H1 (cell line): ENCODE data around the gene ZMAT5. TPM values are rescaled to one million over a fixed set of nuclear protein-coding genes. Genes with fewer than 3 reads are reported as not detected.

Experiments
- CTCF ChIA-PET: fragments of 300-600 bp; sonication (Branson Sonifier 250); formaldehyde crosslinking; loops from one replicate; lab custom pipeline; 2021; ENCODE audit not compliant: partially characterized antibody; lab: Charles Lee
- POLR2A ChIA-PET: fragments of 300-600 bp; sonication (Branson Sonifier 250); formaldehyde crosslinking; loops from one replicate; lab custom pipeline; 2021; ENCODE audit warnings: inconsistent platforms; ENCODE audit not compliant: partially characterized antibody; lab: Charles Lee
- DNase-seq, 2 experiments: peaks; one replicate each; pipeline versions ENCODE4 v3.0.0 to v3.0.0-alpha.2; 2010 to 2022; ENCODE audit warnings: low spot score in 2 of 2, low read depth in 1 of 2, mixed read lengths in 1 of 2
- FAIRE-seq: peaks from 2 replicates; lab custom pipeline; 2011; peaks lifted over from hg19 to GRCh38; lab: Jason Lieb, UNC
- H2AFZ ChIP-seq: 2 replicates; pipeline ENCODE4 v1.8.1; 2012; ENCODE audit warnings: low read length, inconsistent platforms
- H2AK5ac ChIP-seq: 2 replicates; pipeline ENCODE4 v1.6.1; 2013; ENCODE audit warnings: low read depth, low read length
- H2BK120ac ChIP-seq: replicated peaks from 2 replicates; pipeline ENCODE3; 2013; ENCODE audit warnings: low read depth, low read length, inconsistent platforms
- H2BK12ac ChIP-seq: 2 replicates; pipeline ENCODE4 v1.6.1; 2013; ENCODE audit warnings: low read depth, low read length
- H2BK15ac ChIP-seq: 2 replicates; pipeline ENCODE4 v1.6.1; 2013; ENCODE audit warnings: low read length
- H2BK20ac ChIP-seq: 2 replicates; pipeline ENCODE4 v1.6.1; 2013; ENCODE audit warnings: low read length
- H2BK5ac ChIP-seq: 2 replicates; pipeline ENCODE4 v1.6.1; 2013; ENCODE audit warnings: low read depth, low read length
- H3K14ac ChIP-seq: 2 replicates; pipeline ENCODE4 v1.6.1; 2013; ENCODE audit warnings: inconsistent platforms; ENCODE audit not compliant: insufficient read length
- H3K18ac ChIP-seq: 2 replicates; pipeline ENCODE4 v1.6.1; 2013; ENCODE audit warnings: low read length; ENCODE audit errors: extremely low read depth
- H3K23ac ChIP-seq: 2 replicates; pipeline ENCODE4 v1.6.1; 2013; ENCODE audit warnings: inconsistent platforms; ENCODE audit not compliant: insufficient read length
- H3K23me2 ChIP-seq: 2 replicates; pipeline ENCODE4 v1.6.1; 2013; ENCODE audit warnings: low read depth, low read length
- H3K27ac ChIP-seq: 2 replicates; pipeline ENCODE4 v1.6.1; 2011; ENCODE audit warnings: low read depth, low read length, inconsistent platforms
- H3K27me3 ChIP-seq, 4 experiments: replicated peaks in 1 of 4; 1 replicate in 1 of 4; 2 replicates in 3 of 4; pipeline versions ENCODE4 v1.6.1 to v1.8.1; 2011 to 2013; ENCODE audit warnings: low read length in 3 of 4, mild to moderate bottlenecking in 3 of 4, inconsistent platforms in 2 of 4, mixed read lengths in 2 of 4, moderate library complexity in 1 of 4; ENCODE audit not compliant: control insufficient read depth in 3 of 4, insufficient read depth in 3 of 4; ENCODE audit errors: extremely low read depth in 1 of 4
- H3K36me3 ChIP-seq, 4 experiments: 2 replicates each; pipeline versions ENCODE4 v1.6.1 to v1.8.1; 2011 to 2013; ENCODE audit warnings: mild to moderate bottlenecking in 4 of 4, low read length in 3 of 4, moderate library complexity in 2 of 4, control low read depth in 1 of 4, inconsistent platforms in 1 of 4; ENCODE audit not compliant: insufficient read depth in 4 of 4, control insufficient read depth in 2 of 4
- H3K4ac ChIP-seq: replicated peaks from 2 replicates; pipeline ENCODE3; 2013; ENCODE audit warnings: low read length, low read depth, mixed read lengths, inconsistent platforms; ENCODE audit not compliant: insufficient read length
- H3K4me1 ChIP-seq, 4 experiments: replicated peaks in 1 of 4; 1 replicate in 1 of 4; 2 replicates in 3 of 4; pipeline versions ENCODE4 v1.6.1 to v1.8.1; 2011 to 2013; ENCODE audit warnings: low read length in 3 of 4, inconsistent platforms in 2 of 4, mixed read lengths in 1 of 4; ENCODE audit not compliant: insufficient read depth in 4 of 4, control insufficient read depth in 3 of 4
- H3K4me2 ChIP-seq, 2 experiments: 2 replicates each; pipeline versions ENCODE4 v1.6.1 to v1.8.1; 2011 to 2013; ENCODE audit warnings: low read depth in 2 of 2, low read length in 2 of 2, control low read depth in 1 of 2, inconsistent platforms in 1 of 2, mild to moderate bottlenecking in 1 of 2; ENCODE audit not compliant: insufficient read depth in 1 of 2
- H3K4me3 ChIP-seq, 4 experiments: fragments of 200-600, 300-600 bp in 1 of 4; sonication (generic), shearing (Covaris generic), sonication (Bioruptor Twin) in 1 of 4; 2 replicates each; pipeline versions ENCODE4 v1.5.1 to v1.8.1; 2011 to 2016; ENCODE audit warnings: low read length in 4 of 4, low read depth in 3 of 4, control low read depth in 2 of 4, inconsistent platforms in 2 of 4, mild to moderate bottlenecking in 2 of 4, mixed read lengths in 1 of 4, moderate library complexity in 1 of 4; ENCODE audit not compliant: insufficient read depth in 2 of 4; ENCODE audit errors: extremely low read depth in 1 of 4
- H3K56ac ChIP-seq: replicated peaks from 2 replicates; pipeline ENCODE3; 2013; ENCODE audit warnings: low read depth, mild to moderate bottlenecking, mixed read lengths, low read length, inconsistent platforms; ENCODE audit not compliant: insufficient read length
- H3K79me1 ChIP-seq: 2 replicates; pipeline ENCODE4 v1.6.1; 2013; ENCODE audit warnings: low read depth, low read length, control low read depth
- H3K79me2 ChIP-seq, 2 experiments: 2 replicates each; pipeline versions ENCODE4 v1.6.1 to v1.8.1; 2012 to 2013; ENCODE audit warnings: low read length in 2 of 2, mild to moderate bottlenecking in 2 of 2, inconsistent platforms in 1 of 2; ENCODE audit not compliant: insufficient read depth in 2 of 2, control insufficient read depth in 1 of 2
- H3K9ac ChIP-seq, 4 experiments: replicated peaks in 1 of 4; 1 replicate in 1 of 4; 2 replicates in 3 of 4; pipeline versions ENCODE4 v1.6.1 to v1.8.1; 2011 to 2013; ENCODE audit warnings: low read depth in 3 of 4, low read length in 3 of 4, control low read depth in 2 of 4, mild to moderate bottlenecking in 2 of 4, moderate library complexity in 2 of 4, inconsistent platforms in 1 of 4; ENCODE audit errors: extremely low read depth in 1 of 4
- H3K9me3 ChIP-seq, 2 experiments: 2 replicates each; pipeline versions ENCODE4 v1.6.1 to v1.8.1; 2012 to 2013; ENCODE audit warnings: mild to moderate bottlenecking in 2 of 2, moderate library complexity in 2 of 2, control low read depth in 1 of 2, inconsistent platforms in 1 of 2, low read depth in 1 of 2, low read length in 1 of 2, mixed read lengths in 1 of 2; ENCODE audit not compliant: insufficient read depth in 2 of 2
- H4K20me1 ChIP-seq, 2 experiments: replicated peaks in 1 of 2; 2 replicates each; pipeline versions ENCODE3 to v1.8.1; 2011 to 2013; ENCODE audit warnings: inconsistent platforms in 2 of 2, low read length in 2 of 2, mild to moderate bottlenecking in 1 of 2; ENCODE audit not compliant: insufficient read depth in 2 of 2, control insufficient read depth in 1 of 2
- H4K5ac ChIP-seq: 2 replicates; pipeline ENCODE4 v1.6.1; 2013; ENCODE audit warnings: low read length, low read depth, mixed read lengths, inconsistent platforms; ENCODE audit not compliant: insufficient read length
- H4K8ac ChIP-seq: 2 replicates; pipeline ENCODE4 v1.8.0; 2013; ENCODE audit warnings: mild to moderate bottlenecking, moderate library complexity, low read length, inconsistent platforms; ENCODE audit not compliant: insufficient read depth; ENCODE audit errors: extremely low read depth
- H4K91ac ChIP-seq: replicated peaks from 2 replicates; pipeline ENCODE3; 2013; ENCODE audit warnings: low read length, mixed read lengths, inconsistent platforms; ENCODE audit not compliant: insufficient read length
- POLR2AphosphoS5 ChIP-seq: IDR thresholded peaks from 2 replicates; pipeline ENCODE4 v1.6.1; 2011; ENCODE audit warnings: low read depth, low read length
- WGBS, 2 experiments: shearing (Covaris generic) in 1 of 2; methylation state at CpG; one replicate each; pipeline versions ENCODE4 v1.1.6 to v1.1.7; 2013 to 2015; ENCODE audit warnings: low lambda C conversion rate in 2 of 2, mixed read lengths in 2 of 2, inconsistent platforms in 1 of 2, low coverage in 1 of 2, missing lambda C conversion rate in 1 of 2; ENCODE audit not compliant: insufficient replicate concordance in 2 of 2, insufficient coverage in 1 of 2, insufficient read length in 1 of 2; ENCODE audit errors: extremely low coverage in 1 of 2, missing lambda C conversion rate in 1 of 2; 5-methylcytosine and 5-hydroxymethylcytosine counted together
- polyA plus RNA-seq, 7 experiments: library from polyadenylated mRNA; depleted of rRNA in 3 of 7; stranded (reverse) in 5 of 7; unstranded in 2 of 7; fragments of >200 nt in 5 of 7; fragments of 200-250 nt in 2 of 7; gene quantifications; 1 replicate in 5 of 7; 2 replicates in 1 of 7; 4 replicates in 1 of 7; pipeline versions ENCODE4 v1.2.1 to v1.2.3, GENCODE V29; 2011 to 2013; ENCODE audit warnings: missing spikeins in 2 of 7, mixed read lengths in 2 of 7
- total RNA-seq: library from RNA; stranded (reverse); fragmentation: NEBNext Ultra II Directional; extraction: Animal tissue kit (Norgen Biotek cat#: 25700); gene quantifications from 2 replicates; pipeline ENCODE4 v1.2.1, GENCODE V29; 2021

The ZMAT5 gene
- total and polyA plus RNA-seq, 2 of the 8 experiments (the other 6 are each of a cell fraction or from before 2014, with no cell fraction given), result 14.0 to 38.3 TPM

DNA sequence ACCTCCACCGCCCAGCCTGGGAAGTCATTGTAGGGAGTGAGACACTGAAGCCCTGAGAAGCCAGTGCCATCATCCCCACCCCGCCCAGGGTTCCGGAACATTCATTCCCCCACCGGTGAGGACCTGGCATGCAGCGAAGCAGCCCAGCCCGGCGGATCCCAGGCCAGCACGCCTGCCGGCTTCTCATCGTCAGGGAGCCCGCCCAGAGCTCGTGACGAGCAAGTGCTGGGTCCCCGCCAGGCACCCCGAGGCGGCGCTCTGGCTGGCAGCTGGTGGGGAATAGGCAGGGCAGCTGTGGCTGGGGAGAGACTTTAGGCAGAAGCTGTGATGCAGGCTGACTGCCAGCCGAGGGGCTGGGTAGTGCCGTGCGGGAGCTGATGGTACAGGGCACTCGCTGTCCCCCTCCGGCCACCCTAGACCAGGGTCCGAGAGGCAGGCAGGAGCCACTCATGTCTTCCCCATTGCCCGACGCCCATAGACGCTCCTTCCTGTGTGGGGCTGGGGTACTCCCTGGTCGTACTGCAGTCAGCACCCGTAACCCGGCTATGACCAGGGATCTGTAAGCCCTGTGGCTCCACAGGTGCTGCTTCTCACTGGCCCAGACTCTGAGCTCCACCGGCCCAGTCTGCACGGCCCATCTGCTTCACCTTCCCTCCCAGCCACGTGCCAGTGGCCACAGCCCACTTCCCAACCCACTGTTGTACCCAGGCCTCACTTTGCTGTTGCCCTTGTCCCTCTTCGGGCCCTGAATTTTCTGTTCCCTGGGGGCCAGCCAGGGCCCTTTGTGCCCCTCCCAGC is 71.5 kb downstream of the ZMAT5 start:
- 96% methylated on average over 33 of the region's 33 CpGs; no CpG with 5 or more reads in 1 of the 2 experiments for WGBS, 2 experiments
- H2BK5ac ChIP-seq, result no peak overlapping the region
- H3K9me3 ChIP-seq, result no peaks in the 10 kb centered on the region
- H3K36me3 ChIP-seq, result no peaks in the 10 kb centered on the region; a peak in 1 of 8 replicates
- H3K27me3 ChIP-seq, result peaks cover 0 to under 1% (median 0%) of the 10 kb centered on the region in 4 experiments; a peak in 3 of 7 replicates
- no peaks in the 10 kb centered on the region; the same call in 1 of the 2 replicates for H3K79me1 ChIP-seq
- no peak overlapping the region for H2BK12ac ChIP-seq
- ChIA-PET POLR2A (no interaction called here), CTCF (interaction anchor here (0.9 to 1.6 kb wide), 9 partner anchors 8 to 309 kb away, joined by 3 to 5 read pairs (median 3); no protein-coding TSS in a partner anchor)
- H2BK20ac ChIP-seq, result no peak overlapping the region
- H3K18ac ChIP-seq, result no peak overlapping the region
- no peak overlapping the region for H4K91ac ChIP-seq
- H4K8ac ChIP-seq, result no peak overlapping the region
- no peak overlapping the region for H2BK120ac ChIP-seq
- no peak overlapping the region for H3K4me3 ChIP-seq
- H3K23ac ChIP-seq, result no peak overlapping the region
- peaks cover 10 to 27% (median 19%) of the 10 kb centered on the region in 4 experiments for H3K4me1 ChIP-seq
- no peak overlapping the region for H4K5ac ChIP-seq
- H2BK15ac ChIP-seq, result no peak overlapping the region
- H2AFZ ChIP-seq, result no peak overlapping the region
- no peak for TF ChIP-seq POLR2AphosphoS5
- H3K9ac ChIP-seq, result no peak overlapping the region
- H3K4ac ChIP-seq, result no peak overlapping the region
- no peaks in the 10 kb centered on the region for H3K23me2 ChIP-seq
- no peak overlapping the region for H3K27ac ChIP-seq
- H3K4me2 ChIP-seq, result no peak overlapping the region
- H3K56ac ChIP-seq, result no peak overlapping the region
- H3K14ac ChIP-seq, result no peak overlapping the region
- DNase-seq (no peak), FAIRE-seq (no peak)
- no peaks in the 10 kb centered on the region for H3K79me2 ChIP-seq
- H2AK5ac ChIP-seq, result no peak overlapping the region
- H4K20me1 ChIP-seq, result peaks cover under 1 to 3% of the 10 kb centered on the region in 2 experiments
